ENCODE measurements around the gene TECPR2. TPM values are rescaled to one million over a fixed set of nuclear protein-coding genes. Genes with fewer than 3 reads are reported as not detected.
A peak's percentile ranks its signal among the peaks of the same experiment; 100 is the strongest.

TECPR2 gene
- total and polyA plus RNA-seq, 2 of the 13 experiments (the other 11 are each of a cell fraction or from before 2014, with no cell fraction given): 3.5 to 5.7 TPM

GRCh38 chr14:102316743-102317563 lies 45.8 kb upstream of the TECPR2 start (continued):
- TF ChIP-seq ZFP36 (IDR thresholded peaks at IDR 0.05; ENCODE audit: borderline replicate concordance, low read depth, low read length, partially characterized antibody): no peak
- no peak for TF ChIP-seq ZNF562 (CRISPR knock-in tag; IDR thresholded peaks at IDR 0.05; ENCODE audit: borderline replicate concordance)
- no peak for TF ChIP-seq RARG (CRISPR knock-in tag; IDR thresholded peaks at IDR 0.05; ENCODE audit: low read depth)
- TF ChIP-seq ZNF768 (CRISPR knock-in tag; IDR thresholded peaks at IDR 0.05): peak; percentile 56; the same call in 1 of the 2 replicates
- TF ChIP-seq MAF1 (CRISPR knock-in tag; IDR thresholded peaks at IDR 0.05; ENCODE audit: borderline replicate concordance): peak; percentile 99
- 0 out of 2 replicates have a peak, but pooled peaks have one; percentile 32 for TF ChIP-seq ZBTB42 (CRISPR knock-in tag; IDR thresholded peaks at IDR 0.05)
- TF ChIP-seq MAZ (IDR thresholded peaks at IDR 0.05; ENCODE audit: borderline replicate concordance, low read depth, low read length): no peak
- peak; percentile 67; the same call in 1 of the 2 replicates for TF ChIP-seq MAZ (CRISPR knock-in tag; IDR thresholded peaks at IDR 0.05; ENCODE audit: low read depth)
- no peak; the same call in 1 of the 2 replicates for TF ChIP-seq STAT6 (CRISPR knock-in tag; IDR thresholded peaks at IDR 0.05; ENCODE audit: borderline replicate concordance)
- TF ChIP-seq PHB2 (IDR thresholded peaks at IDR 0.05; ENCODE audit: partially characterized antibody): no peak
- peak in 1 of 2 experiments; percentile 25; a peak in 2 of 4 replicates for TF ChIP-seq POLR2A (IDR thresholded peaks at IDR 0.05; ENCODE audit: insufficient read depth in 1 of 2, low read depth in 2 of 2, low read length in 2 of 2)
- no peak for TF ChIP-seq ZBTB44 (CRISPR knock-in tag; IDR thresholded peaks at IDR 0.05)
- TF ChIP-seq SMAD3 (CRISPR knock-in tag; IDR thresholded peaks at IDR 0.05): peak; percentile 82
- TF ChIP-seq AGO2 (optimal IDR thresholded peaks at IDR 0.05; ENCODE audit: low read depth, low read length): no peak
- TF ChIP-seq CENPX (CRISPR knock-in tag; IDR thresholded peaks at IDR 0.05): no peak
- peak; percentile 67; the same call in 1 of the 2 replicates for TF ChIP-seq ZBTB38 (CRISPR knock-in tag; IDR thresholded peaks at IDR 0.05)
- TF ChIP-seq ZNF850 (CRISPR knock-in tag; conservative IDR thresholded peaks at IDR 0.05): no peak
- no peak for TF ChIP-seq ZNF784 (CRISPR knock-in tag; IDR thresholded peaks at IDR 0.05; ENCODE audit: borderline replicate concordance)
- TF ChIP-seq DNMT1 (CRISPR knock-in tag; IDR thresholded peaks at IDR 0.05): no peak
- peak; percentile 65; the same call in 1 of the 2 replicates for TF ChIP-seq HDAC1 (CRISPR knock-in tag; IDR thresholded peaks at IDR 0.05)
- TF ChIP-seq DRAP1 (CRISPR knock-in tag; IDR thresholded peaks at IDR 0.05): peak; percentile 48; the same call in 1 of the 2 replicates
- TF ChIP-seq SIX1 (CRISPR knock-in tag; IDR thresholded peaks at IDR 0.05; ENCODE audit: borderline replicate concordance): no peak
- TF ChIP-seq FOXJ3 (CRISPR knock-in tag; IDR thresholded peaks at IDR 0.05; ENCODE audit: borderline replicate concordance): 0 out of 2 replicates have a peak, but pooled peaks have one; percentile 43
- no peak for TF ChIP-seq ZNF841 (CRISPR knock-in tag; IDR thresholded peaks at IDR 0.05; ENCODE audit: borderline replicate concordance)
- TF ChIP-seq GATAD1 (CRISPR knock-in tag; IDR thresholded peaks at IDR 0.05): peak; percentile 56; the same call in 1 of the 2 replicates
